Keratinocyte (primary cell): ENCODE results near the gene C9orf43.

Experiments used
- CTCF ChIP-seq, 3 experiments: IDR thresholded peaks in 1 of 3; conservative IDR thresholded peaks in 1 of 3; optimal IDR thresholded peaks in 1 of 3; 2 replicates in 2 of 3; 3 replicates in 1 of 3; pipeline versions ENCODE3 to v1.5.1; 2011; ENCODE audit warnings: low read length in 3 of 3, mild to moderate bottlenecking in 3 of 3, moderate library complexity in 2 of 3, control low read depth in 1 of 3, inconsistent platforms in 1 of 3; ENCODE audit not compliant: insufficient read depth in 2 of 3; ENCODE audit errors: extremely low read depth in 1 of 3
- EZH2 ChIP-seq: IDR thresholded peaks from one replicate; pipeline ENCODE4 v1.6.1; 2012; ENCODE audit warnings: inconsistent platforms, mild to moderate bottlenecking, low read length, moderate library complexity

- no peak for TF ChIP-seq CTCF (optimal IDR thresholded peaks at IDR 0.05 in 1 of 3, IDR thresholded peaks at IDR 0.05 in 1 of 3, conservative IDR thresholded peaks at IDR 0.05 in 1 of 3; ENCODE audit: extremely low read depth in 1 of 3, insufficient read depth in 2 of 3, low read length in 3 of 3)
- no peak for TF ChIP-seq EZH2
These were observed 61.7 kb downstream of the C9orf43 start for GRCh38 chr9:113472199-113472598.
